Measurements from ENCODE around the gene TK2.

Gene TK2

GRCh38 chr16:66543541-66543940 is 6.4 kb downstream of the TK2 start:
- DNase-seq, result no peak

- no peak for DNase-seq
Measured at GRCh38 chr16:66542396-66542795, 7.5 kb downstream of the TK2 start.

- DNase-seq, result no peak
Measured at GRCh38 chr16:66541388-66542355, 8.2 kb downstream of the TK2 start.

- DNase-seq, result no peak
Measured at GRCh38 chr16:66539623-66540469, 10.1 kb downstream of the TK2 start.

GRCh38 chr16:66538910-66539309 is 11.0 kb downstream of the TK2 start:
- DNase-seq, result no peak

- DNase-seq, result no peak
Measured at GRCh38 chr16:66537236-66537635, 12.7 kb downstream of the TK2 start.

GRCh38 chr16:66536525-66536924 is 13.4 kb downstream of the TK2 start:
- no peak for DNase-seq

GRCh38 chr16:66534376-66534799 is 15.5 kb downstream of the TK2 start:
- DNase-seq, result no peak

- DNase-seq, result no peak
Measured at GRCh38 chr16:66529475-66529874, 20.4 kb downstream of the TK2 start.

GRCh38 chr16:66528294-66528693 is 21.6 kb downstream of the TK2 start:
- DNase-seq, result no peak

- DNase-seq, result peak; percentile 81
Measured at GRCh38 chr16:66525396-66526180, 24.3 kb downstream of the TK2 start.

GRCh38 chr16:66524601-66525164 is 25.2 kb downstream of the TK2 start:
- peak; percentile 76 for DNase-seq

GRCh38 chr16:66523861-66524354 is 26.0 kb downstream of the TK2 start:
- DNase-seq, result peak; percentile 18

GRCh38 chr16:66522816-66523590 is 26.9 kb downstream of the TK2 start:
- no peak for DNase-seq

- peak; percentile 86 for DNase-seq
Measured at GRCh38 chr16:66521951-66522771, 27.8 kb downstream of the TK2 start.

GRCh38 chr16:66521252-66521713 is 28.6 kb downstream of the TK2 start:
- DNase-seq, result peak; percentile 47

- DNase-seq, result peak; percentile 86
Measured at GRCh38 chr16:66520406-66521170, 29.3 kb downstream of the TK2 start.

- DNase-seq, result no peak
Measured at GRCh38 chr16:66519482-66520373, 30.2 kb downstream of the TK2 start.
